Astrocyte of the spinal cord (primary cell): Measurements from ENCODE around the gene ZNF30.

ENCODE experiments used
- DNase-seq: peaks from one replicate; pipeline ENCODE4 v3.0.0; 2011; ENCODE audit warnings: low read depth, low spot score
- H3K4me3 ChIP-seq: 2 replicates; pipeline ENCODE4 v1.5.1; 2011; ENCODE audit warnings: low read depth, mild to moderate bottlenecking, low read length, moderate library complexity
- CTCF ChIP-seq: IDR thresholded peaks from 2 replicates; pipeline ENCODE4 v1.5.1; 2012; ENCODE audit warnings: low read depth, mild to moderate bottlenecking, low read length, inconsistent platforms
- in situ Hi-C: cut with HindIII; loops from 2 replicates; pipeline ENCODE4 v1.10.0; 2017; ENCODE audit warnings: low sequenced_read_pairs

The ZNF30 gene

GRCh38 chr19:34994286-34994642 is 67.6 kb downstream of the ZNF30 start:
- H3K4me3 ChIP-seq, result no peak overlapping the region
- TF ChIP-seq CTCF, result no peak
- DNase-seq, result no peak
- in situ Hi-C loops, result no loop called here
